Endodermal cell (in vitro differentiated cells): ENCODE results near the gene BZW1. TPM values are rescaled to one million over a fixed set of nuclear protein-coding genes. Genes with fewer than 3 reads are reported as not detected.

ENCODE experiments used
- DNase-seq: peaks from one replicate; pipeline ENCODE4 v3.0.0-alpha.2; 2017
- H3K27ac ChIP-seq: 2 replicates; pipeline ENCODE4 v1.5.1; 2013; ENCODE audit warnings: mild to moderate bottlenecking, low read depth, low read length, moderate library complexity
- H3K27me3 ChIP-seq: 2 replicates; pipeline ENCODE4 v1.6.1; 2013; ENCODE audit warnings: mild to moderate bottlenecking, low read length, moderate library complexity; ENCODE audit not compliant: insufficient read depth, control insufficient read depth, poor library complexity, severe bottlenecking
- H3K36me3 ChIP-seq: 2 replicates; pipeline ENCODE4 v1.7.0; 2013; ENCODE audit warnings: mild to moderate bottlenecking, low read length, moderate library complexity; ENCODE audit not compliant: control insufficient read depth, insufficient read depth
- H3K4me1 ChIP-seq: one replicate; pipeline ENCODE4 v1.7.0; 2013; ENCODE audit warnings: low read length; ENCODE audit not compliant: control insufficient read depth, insufficient read depth
- H3K4me3 ChIP-seq: 2 replicates; pipeline ENCODE4 v1.5.1; 2013; ENCODE audit warnings: mild to moderate bottlenecking, low read length, moderate library complexity
- H3K9ac ChIP-seq: 2 replicates; pipeline ENCODE4 v1.6.1; 2013; ENCODE audit warnings: mild to moderate bottlenecking, low read length, moderate library complexity; ENCODE audit not compliant: poor library complexity, severe bottlenecking; ENCODE audit errors: extremely low read depth
- H3K9me3 ChIP-seq: 2 replicates; pipeline ENCODE4 v1.6.1; 2013; ENCODE audit warnings: mild to moderate bottlenecking, low read length, moderate library complexity; ENCODE audit not compliant: control insufficient read depth
- H3K27ac Mint-ChIP-seq: 2 replicates; pipeline ENCODE4 v1.8.0; 2020; ENCODE audit warnings: mixed read lengths
- H3K27me3 Mint-ChIP-seq: 2 replicates; pipeline ENCODE4 v1.8.0; 2021; ENCODE audit warnings: mild to moderate bottlenecking, mixed read lengths; ENCODE audit not compliant: insufficient read depth
- H3K36me3 Mint-ChIP-seq: 2 replicates; pipeline ENCODE4 v1.8.0; 2020; ENCODE audit warnings: low read depth, mixed read lengths
- H3K4me1 Mint-ChIP-seq: 2 replicates; pipeline ENCODE4 v1.8.0; 2020; ENCODE audit warnings: mixed read lengths
- H3K4me3 Mint-ChIP-seq: 2 replicates; pipeline ENCODE4 v1.8.0; 2020; ENCODE audit warnings: mild to moderate bottlenecking, moderate library complexity, mixed read lengths
- H3K9me3 Mint-ChIP-seq: 2 replicates; pipeline ENCODE4 v1.8.0; 2020; ENCODE audit warnings: mild to moderate bottlenecking, mixed read lengths
- WGBS, 2 experiments: methylation state at CpG; one replicate each; pipeline versions ENCODE4 v1.1.5 to v1.1.7; 2013; ENCODE audit warnings: missing lambda C conversion rate in 2 of 2, mixed read lengths in 1 of 2; ENCODE audit not compliant: insufficient coverage in 1 of 2, insufficient read length in 1 of 2; 5-methylcytosine and 5-hydroxymethylcytosine counted together
- total RNA-seq, 2 donors: library from RNA; stranded (reverse); fragmentation: NEBNext Ultra II Directional in 1 of 2; extraction: Animal tissue kit (Norgen Biotek cat#: 25700) in 1 of 2; gene quantifications; 2 replicates in 1 of 2; 3 replicates in 1 of 2; pipeline ENCODE4 v1.2.1, GENCODE V29; 2021
- TF ChIP-seq, protein P1 (sequence below): fragments of 200-600 bp; sonication (generic); conservative IDR thresholded peaks from 2 replicates; pipeline ENCODE4 v1.5.0; 2021; ENCODE audit warnings: antibody characterized with exemption, mild to moderate bottlenecking

Gene BZW1
- total RNA-seq, 2 donors from 2014 or later, result 314 to 323 TPM

DNA sequence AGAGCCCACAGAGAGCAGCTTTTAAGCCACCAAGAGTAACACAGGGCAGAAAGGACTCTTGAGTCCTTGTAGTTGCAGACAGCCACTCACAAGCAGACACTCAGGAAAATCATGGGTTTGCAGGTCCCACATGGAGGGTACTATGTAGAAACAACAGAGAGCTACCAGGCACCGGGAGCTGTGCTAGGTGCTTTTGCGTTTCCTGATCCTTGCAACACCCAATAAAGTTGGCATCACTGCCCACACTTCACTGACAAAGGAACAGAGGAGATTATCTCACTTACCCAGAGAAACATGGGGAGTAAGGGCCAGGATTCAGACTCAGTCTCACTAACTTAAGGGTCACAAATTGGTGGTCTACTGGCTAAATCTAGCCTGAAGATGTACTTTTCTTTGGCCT lies 32.5 kb upstream of the BZW1 start:
- TF ChIP-seq, protein P1, sequence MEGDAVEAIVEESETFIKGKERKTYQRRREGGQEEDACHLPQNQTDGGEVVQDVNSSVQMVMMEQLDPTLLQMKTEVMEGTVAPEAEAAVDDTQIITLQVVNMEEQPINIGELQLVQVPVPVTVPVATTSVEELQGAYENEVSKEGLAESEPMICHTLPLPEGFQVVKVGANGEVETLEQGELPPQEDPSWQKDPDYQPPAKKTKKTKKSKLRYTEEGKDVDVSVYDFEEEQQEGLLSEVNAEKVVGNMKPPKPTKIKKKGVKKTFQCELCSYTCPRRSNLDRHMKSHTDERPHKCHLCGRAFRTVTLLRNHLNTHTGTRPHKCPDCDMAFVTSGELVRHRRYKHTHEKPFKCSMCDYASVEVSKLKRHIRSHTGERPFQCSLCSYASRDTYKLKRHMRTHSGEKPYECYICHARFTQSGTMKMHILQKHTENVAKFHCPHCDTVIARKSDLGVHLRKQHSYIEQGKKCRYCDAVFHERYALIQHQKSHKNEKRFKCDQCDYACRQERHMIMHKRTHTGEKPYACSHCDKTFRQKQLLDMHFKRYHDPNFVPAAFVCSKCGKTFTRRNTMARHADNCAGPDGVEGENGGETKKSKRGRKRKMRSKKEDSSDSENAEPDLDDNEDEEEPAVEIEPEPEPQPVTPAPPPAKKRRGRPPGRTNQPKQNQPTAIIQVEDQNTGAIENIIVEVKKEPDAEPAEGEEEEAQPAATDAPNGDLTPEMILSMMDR, result no peak
- Mint-ChIP-seq H3K9me3 (no peaks in the 10 kb centered on the region), H3K4me1 (peaks cover 11% of the 10 kb centered on the region), H3K27ac (no peak overlapping the region), H3K4me3 (no peak overlapping the region), H3K36me3 (no peaks in the 10 kb centered on the region), H3K27me3 (peaks cover 9% of the 10 kb centered on the region)
- no peak for DNase-seq
- Histone ChIP-seq H3K4me1 (peaks cover 8% of the 10 kb centered on the region), H3K36me3 (no peaks in the 10 kb centered on the region), H3K4me3 (no peak overlapping the region), H3K27me3 (no peaks in the 10 kb centered on the region), H3K27ac (no peak overlapping the region), H3K9ac (no peak overlapping the region), H3K9me3 (peaks cover under 1% of the 10 kb centered on the region)
- 91 to 100% methylated on average over 1 to 2 of the region's 2 CpGs for WGBS, 2 experiments

DNA sequence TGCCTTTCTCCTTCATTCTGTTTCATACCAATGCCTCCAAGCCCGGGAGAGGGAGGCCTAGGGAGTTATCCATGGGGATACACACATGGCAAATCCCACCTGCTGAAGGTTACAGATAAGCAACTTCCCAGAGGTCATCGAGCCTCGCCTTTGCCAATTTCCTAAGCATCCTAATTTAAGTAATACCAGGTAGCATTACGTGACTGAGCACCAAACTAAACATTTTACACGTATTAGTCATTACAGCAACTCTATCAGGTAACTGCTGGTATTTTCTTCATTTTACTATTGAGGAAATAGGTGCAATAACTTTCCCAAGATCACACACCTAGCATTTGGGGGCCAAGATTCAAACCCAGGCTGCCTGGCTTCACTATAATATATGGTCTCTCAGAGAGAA lies 30.1 kb upstream of the BZW1 start:
- Histone ChIP-seq H3K4me3 (no peak overlapping the region), H3K36me3 (no peaks in the 10 kb centered on the region), H3K27me3 (no peaks in the 10 kb centered on the region), H3K27ac (no peak overlapping the region), H3K9ac (no peak overlapping the region), H3K4me1 (no peaks in the 10 kb centered on the region), H3K9me3 (no peaks in the 10 kb centered on the region)
- whole genome bisulfite sequencing, 2 experiments, result 87 to 93% methylated on average over 4 to 5 of the region's 5 CpGs
- H3K9me3 Mint-ChIP-seq, result no peaks in the 10 kb centered on the region
- H3K4me1 Mint-ChIP-seq, result no peaks in the 10 kb centered on the region
- H3K27ac Mint-ChIP-seq, result no peak overlapping the region
- H3K27me3 Mint-ChIP-seq, result peaks cover 16% of the 10 kb centered on the region
- H3K4me3 Mint-ChIP-seq, result no peak overlapping the region
- TF ChIP-seq, protein P1, result no peak
- no peak for DNase-seq
- H3K36me3 Mint-ChIP-seq, result no peaks in the 10 kb centered on the region

DNA sequence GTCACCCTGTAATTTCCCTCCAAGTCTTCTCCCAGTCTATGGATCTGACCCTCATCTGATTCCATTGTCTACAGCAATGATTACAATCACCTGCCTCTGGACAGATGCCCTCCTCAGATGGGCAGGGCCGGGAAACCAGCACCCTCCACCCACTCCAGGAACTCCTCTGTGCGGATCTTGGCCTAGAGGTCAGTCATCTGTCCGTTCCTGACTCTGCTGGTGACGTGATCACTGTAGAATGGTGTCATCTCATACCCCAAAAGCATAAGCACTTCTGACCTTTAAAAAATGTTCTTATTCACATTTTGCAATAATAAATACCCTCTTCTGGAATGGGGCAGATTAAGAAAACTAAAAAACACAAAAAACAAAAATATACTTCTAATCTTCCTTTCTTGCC lies 29.5 kb upstream of the BZW1 start:
- Mint-ChIP-seq H3K36me3 (no peaks in the 10 kb centered on the region), H3K9me3 (no peaks in the 10 kb centered on the region), H3K4me3 (no peak overlapping the region), H3K4me1 (no peaks in the 10 kb centered on the region), H3K27me3 (peaks cover 16% of the 10 kb centered on the region), H3K27ac (no peak overlapping the region)
- Histone ChIP-seq H3K9me3 (no peaks in the 10 kb centered on the region), H3K4me1 (no peaks in the 10 kb centered on the region), H3K27me3 (no peaks in the 10 kb centered on the region), H3K4me3 (no peak overlapping the region), H3K9ac (no peak overlapping the region), H3K27ac (no peak overlapping the region), H3K36me3 (no peaks in the 10 kb centered on the region)
- DNase-seq, result no peak
- TF ChIP-seq, protein P1, result no peak
- 91 to 94% methylated on average over 3 to 4 of the region's 4 CpGs for WGBS, 2 experiments
